ENCODE results near the gene TEX52. TPM values are rescaled to one million over a fixed set of nuclear protein-coding genes. Genes with fewer than 3 reads are reported as not detected.

The TEX52 gene
- polyA plus RNA-seq, 4 donors: 0.22 to 2.5 TPM; not detected in 2

- no peaks in the 10 kb centered on the region for H3K9me3 ChIP-seq (ENCODE audit: control insufficient read depth in 2 of 2, insufficient read depth in 1 of 2, low read depth in 1 of 2, low read length in 1 of 2)
- H3K27me3 ChIP-seq (ENCODE audit: control insufficient read depth in 3 of 3, insufficient read depth in 3 of 3, low read length in 3 of 3): no peaks in the 10 kb centered on the region
- FAIRE-seq (no peak), DNase-seq (no peak)
- peaks cover 0 to 9% (median 0%) of the 10 kb centered on the region in 3 donors for H3K36me3 ChIP-seq (ENCODE audit: control insufficient read depth in 3 of 3, insufficient read depth in 2 of 3, low read depth in 1 of 3, low read length in 3 of 3)
- no peak overlapping the region for H3K27ac ChIP-seq (ENCODE audit: low read depth in 1 of 3, low read length in 2 of 3)
- no peak overlapping the region for H3K4me3 ChIP-seq (ENCODE audit: low read depth in 1 of 3, low read length in 3 of 3)
- 82 to 90% (median 87%) methylated on average over 12 of the region's 12 CpGs for WGBS, 3 donors
- peaks cover 0 to 5% (median 0%) of the 10 kb centered on the region in 3 donors for H3K4me1 ChIP-seq (ENCODE audit: control insufficient read depth in 3 of 3, insufficient read depth in 2 of 3, low read depth in 1 of 3, low read length in 2 of 3)
Observed at GRCh38 chr12:2892246-2892645, 35.4 kb upstream of the TEX52 start.

- WGBS, 3 donors: 22 to 24% (median 23%) methylated on average over 42 of the region's 42 CpGs
- Histone ChIP-seq H3K9me3 (ENCODE audit: control insufficient read depth in 2 of 2, insufficient read depth in 1 of 2, low read depth in 1 of 2, low read length in 1 of 2) (no peaks in the 10 kb centered on the region), H3K27me3 (ENCODE audit: control insufficient read depth in 3 of 3, insufficient read depth in 3 of 3, low read length in 3 of 3) (no peaks in the 10 kb centered on the region), H3K4me3 (ENCODE audit: low read depth in 1 of 3, low read length in 3 of 3) (peak overlapping the region; percentile 86 to 89 (median 88)), H3K27ac (ENCODE audit: low read depth in 1 of 3, low read length in 2 of 3) (peak overlapping the region; percentile 66 to 95 (median 86)), H3K4me1 (ENCODE audit: control insufficient read depth in 3 of 3, insufficient read depth in 2 of 3, low read depth in 1 of 3, low read length in 2 of 3) (peaks cover 0 to 5% (median 0%) of the 10 kb centered on the region in 3 donors), H3K36me3 (ENCODE audit: control insufficient read depth in 3 of 3, insufficient read depth in 2 of 3, low read depth in 1 of 3, low read length in 3 of 3) (peaks cover 0 to 12% (median 0%) of the 10 kb centered on the region in 3 donors)
- FAIRE-seq (no peak), DNase-seq (peak; percentile 24 to 72)
Observed at GRCh38 chr12:2891240-2892053, 34.6 kb upstream of the TEX52 start.

GRCh38 chr12:2890388-2891239, 33.8 kb upstream of the TEX52 start, which contains the start of gene TULP3:
TULP3 (plus strand) TSS chr12:2890891; CDS start chr12:2890948, 57 bp downstream.
- Histone ChIP-seq H3K36me3 (ENCODE audit: control insufficient read depth in 3 of 3, insufficient read depth in 2 of 3, low read depth in 1 of 3, low read length in 3 of 3) (peaks cover 0 to 15% (median 0%) of the 10 kb centered on the region in 3 donors), H3K27me3 (ENCODE audit: control insufficient read depth in 3 of 3, insufficient read depth in 3 of 3, low read length in 3 of 3) (no peaks in the 10 kb centered on the region), H3K9me3 (ENCODE audit: control insufficient read depth in 2 of 2, insufficient read depth in 1 of 2, low read depth in 1 of 2, low read length in 1 of 2) (no peaks in the 10 kb centered on the region), H3K27ac (ENCODE audit: low read depth in 1 of 3, low read length in 2 of 3) (peak within 1 kb of the TSS; percentile 66 to 95 (median 86)), H3K4me1 (ENCODE audit: control insufficient read depth in 3 of 3, insufficient read depth in 2 of 3, low read depth in 1 of 3, low read length in 2 of 3) (peaks cover 0 to 5% (median 0%) of the 10 kb centered on the region in 3 donors), H3K4me3 (ENCODE audit: low read depth in 1 of 3, low read length in 3 of 3) (peak within 1 kb of the TSS; percentile 86 to 89 (median 88))
- 0 to 1% (median 0%) methylated on average over 63 to 83 of the region's 83 CpGs for WGBS, 3 donors
- FAIRE-seq (no peak), DNase-seq (peak; percentile 98)

- Histone ChIP-seq H3K36me3 (ENCODE audit: control insufficient read depth in 3 of 3, insufficient read depth in 2 of 3, low read depth in 1 of 3, low read length in 3 of 3) (peaks cover 0 to 18% (median 0%) of the 10 kb centered on the region in 3 donors), H3K27me3 (ENCODE audit: control insufficient read depth in 3 of 3, insufficient read depth in 3 of 3, low read length in 3 of 3) (no peaks in the 10 kb centered on the region), H3K4me1 (ENCODE audit: control insufficient read depth in 3 of 3, insufficient read depth in 2 of 3, low read depth in 1 of 3, low read length in 2 of 3) (peaks cover 0 to 5% (median 0%) of the 10 kb centered on the region in 3 donors), H3K27ac (ENCODE audit: low read depth in 1 of 3, low read length in 2 of 3) (peak overlapping the region in 2 of 3 donors; percentile 76 to 82), H3K4me3 (ENCODE audit: low read depth in 1 of 3, low read length in 3 of 3) (peak overlapping the region; percentile 86 to 89 (median 88)), H3K9me3 (ENCODE audit: control insufficient read depth in 2 of 2, insufficient read depth in 1 of 2, low read depth in 1 of 2, low read length in 1 of 2) (no peaks in the 10 kb centered on the region)
- FAIRE-seq: no peak
- no peak for DNase-seq
- WGBS, 3 donors: 73 to 75% (median 74%) methylated on average over 9 to 10 of the region's 10 CpGs
Observed at GRCh38 chr12:2890001-2890387, 33.2 kb upstream of the TEX52 start.

GRCh38 chr12:2886768-2887450, 30.1 kb upstream of the TEX52 start:
- H3K9me3 ChIP-seq (ENCODE audit: control insufficient read depth in 2 of 2, insufficient read depth in 1 of 2, low read depth in 1 of 2, low read length in 1 of 2): no peaks in the 10 kb centered on the region
- no peaks in the 10 kb centered on the region for H3K27me3 ChIP-seq (ENCODE audit: control insufficient read depth in 3 of 3, insufficient read depth in 3 of 3, low read length in 3 of 3)
- FAIRE-seq (no peak), DNase-seq (no peak)
- WGBS, 3 donors: 67 to 85% (median 79%) methylated on average over 10 of the region's 10 CpGs
- H3K4me1 ChIP-seq (ENCODE audit: control insufficient read depth in 3 of 3, insufficient read depth in 2 of 3, low read depth in 1 of 3, low read length in 2 of 3): peaks cover 0 to 5% (median 0%) of the 10 kb centered on the region in 3 donors
- H3K27ac ChIP-seq (ENCODE audit: low read depth in 1 of 3, low read length in 2 of 3): no peak overlapping the region
- no peak overlapping the region for H3K4me3 ChIP-seq (ENCODE audit: low read depth in 1 of 3, low read length in 3 of 3)
- peaks cover 0 to 20% (median 0%) of the 10 kb centered on the region in 3 donors for H3K36me3 ChIP-seq (ENCODE audit: control insufficient read depth in 3 of 3, insufficient read depth in 2 of 3, low read depth in 1 of 3, low read length in 3 of 3)

- FAIRE-seq (no peak), DNase-seq (peak in 1 of 2 donors; percentile 3)
- Histone ChIP-seq H3K27ac (ENCODE audit: low read depth in 1 of 3, low read length in 2 of 3) (no peak overlapping the region), H3K4me1 (ENCODE audit: control insufficient read depth in 3 of 3, insufficient read depth in 2 of 3, low read depth in 1 of 3, low read length in 2 of 3) (no peaks in the 10 kb centered on the region), H3K9me3 (ENCODE audit: control insufficient read depth in 2 of 2, insufficient read depth in 1 of 2, low read depth in 1 of 2, low read length in 1 of 2) (no peaks in the 10 kb centered on the region), H3K4me3 (ENCODE audit: low read depth in 1 of 3, low read length in 3 of 3) (no peak overlapping the region), H3K27me3 (ENCODE audit: control insufficient read depth in 3 of 3, insufficient read depth in 3 of 3, low read length in 3 of 3) (no peaks in the 10 kb centered on the region), H3K36me3 (ENCODE audit: control insufficient read depth in 3 of 3, insufficient read depth in 2 of 3, low read depth in 1 of 3, low read length in 3 of 3) (peaks cover 0 to 26% (median 0%) of the 10 kb centered on the region in 3 donors)
- 43 to 69% (median 51%) methylated on average over 2 of the region's 2 CpGs for WGBS, 3 donors
Observed at GRCh38 chr12:2884810-2885209, 28.0 kb upstream of the TEX52 start.

GRCh38 chr12:2879853-2880252, 23.0 kb upstream of the TEX52 start:
- FAIRE-seq (no peak), DNase-seq (no peak)
- peaks cover 0 to 14% (median 0%) of the 10 kb centered on the region in 3 donors for H3K36me3 ChIP-seq (ENCODE audit: control insufficient read depth in 3 of 3, insufficient read depth in 2 of 3, low read depth in 1 of 3, low read length in 3 of 3)
- H3K27me3 ChIP-seq (ENCODE audit: control insufficient read depth in 3 of 3, insufficient read depth in 3 of 3, low read length in 3 of 3): no peaks in the 10 kb centered on the region
- H3K4me3 ChIP-seq (ENCODE audit: low read depth in 1 of 3, low read length in 3 of 3): no peak overlapping the region
- no peak overlapping the region for H3K27ac ChIP-seq (ENCODE audit: low read depth in 1 of 3, low read length in 2 of 3)
- no peaks in the 10 kb centered on the region for H3K9me3 ChIP-seq (ENCODE audit: control insufficient read depth in 2 of 2, insufficient read depth in 1 of 2, low read depth in 1 of 2, low read length in 1 of 2)
- WGBS, 3 donors: 95 to 99% (median 98%) methylated on average over 3 of the region's 3 CpGs
- H3K4me1 ChIP-seq (ENCODE audit: control insufficient read depth in 3 of 3, insufficient read depth in 2 of 3, low read depth in 1 of 3, low read length in 2 of 3): peaks cover 0 to 10% (median 4%) of the 10 kb centered on the region in 3 donors
